ENCODE data around the gene LDHAL6A. TPM values are rescaled to one million over a fixed set of nuclear protein-coding genes. Genes with fewer than 3 reads are reported as not detected.
"Not testable (repeated sequence)": the region's sequence is repeated elsewhere in the genome, so short reads cannot be mapped to it uniquely, and the experiment has no call there.

Gene LDHAL6A
- polyA plus RNA-seq: not detected

GRCh38 chr11:18455686-18456372 lies at the start of gene LDHAL6A:
LDHAL6A (plus strand) TSS chr11:18455856; CDS start chr11:18456681, 825 bp downstream.
- 46 to 60% (median 58%) methylated on average over 41 to 47 of the region's 47 CpGs for WGBS, 3 donors
- no peak within 1 kb of the TSS for H3K27ac ChIP-seq (ENCODE audit: low read depth, low read length)

- H3K27ac ChIP-seq (ENCODE audit: low read depth, low read length): not testable (repeated sequence)
- WGBS, 3 donors: 28 to 64% (median 61%) methylated on average over 3 of the region's 3 CpGs
Measured at GRCh38 chr11:18407400-18407799, 48.3 kb upstream of the LDHAL6A start.

DNA sequence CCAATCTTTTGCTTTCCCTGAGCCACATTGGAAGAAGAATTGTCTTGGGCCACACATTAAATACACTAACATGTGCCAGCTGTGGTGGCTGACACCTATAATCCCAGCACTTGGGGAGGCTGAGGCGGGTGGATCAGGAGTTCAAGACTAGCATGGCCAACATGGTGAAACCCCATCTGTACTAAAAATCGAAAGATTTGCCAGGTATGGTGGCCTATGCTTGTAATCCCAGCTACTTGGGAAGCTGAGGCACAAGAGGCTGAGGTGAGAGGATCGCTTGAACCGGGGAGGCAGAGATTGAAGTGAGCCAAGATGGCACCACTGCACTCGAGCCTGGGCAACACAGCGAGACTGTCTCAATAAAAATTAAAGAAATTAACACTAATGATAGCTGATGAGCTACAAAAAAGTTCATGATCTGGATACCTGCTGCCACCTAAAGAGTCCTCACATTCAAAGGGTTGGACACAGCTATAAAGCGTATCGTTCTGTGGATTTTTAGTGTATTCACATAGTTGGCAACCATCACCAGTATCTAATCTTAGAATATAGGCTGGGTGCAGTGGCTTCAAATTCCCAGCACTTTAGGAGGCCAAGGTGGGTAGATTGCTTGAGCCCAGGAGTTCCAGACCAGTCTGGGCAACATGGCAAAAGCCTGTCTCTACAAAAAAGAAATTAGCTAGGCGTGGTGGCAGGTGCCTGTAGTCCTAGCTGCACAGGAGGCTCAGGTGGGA lies 46.9 kb upstream of the LDHAL6A start:
- 93 to 95% (median 93%) methylated on average over 9 of the region's 9 CpGs for WGBS, 3 donors
- H3K27ac ChIP-seq (ENCODE audit: low read depth, low read length): no peak overlapping the region

DNA sequence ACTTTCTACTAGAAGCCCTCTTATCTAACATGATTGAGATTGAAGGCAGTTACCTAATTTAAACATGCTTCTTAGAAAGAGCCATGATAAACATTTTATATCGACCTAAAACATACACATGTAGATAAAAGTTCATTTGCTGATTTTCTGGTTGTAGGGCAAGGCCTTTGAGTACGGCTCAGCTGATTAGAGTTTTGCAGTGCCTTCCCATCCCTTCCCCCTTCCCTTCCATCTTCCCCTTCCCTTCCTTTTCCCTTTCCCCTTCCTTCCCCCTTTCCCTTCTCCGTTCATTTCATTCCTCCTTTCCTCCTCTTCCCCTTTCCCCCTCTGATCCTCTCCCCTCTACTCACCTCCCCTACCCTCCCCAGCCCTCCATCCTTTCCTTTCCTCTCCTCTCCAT lies 39.2 kb upstream of the LDHAL6A start:
- WGBS, 3 donors: 48 to 84% (median 72%) methylated on average over 3 of the region's 3 CpGs
- no peak overlapping the region for H3K27ac ChIP-seq (ENCODE audit: low read depth, low read length)

DNA sequence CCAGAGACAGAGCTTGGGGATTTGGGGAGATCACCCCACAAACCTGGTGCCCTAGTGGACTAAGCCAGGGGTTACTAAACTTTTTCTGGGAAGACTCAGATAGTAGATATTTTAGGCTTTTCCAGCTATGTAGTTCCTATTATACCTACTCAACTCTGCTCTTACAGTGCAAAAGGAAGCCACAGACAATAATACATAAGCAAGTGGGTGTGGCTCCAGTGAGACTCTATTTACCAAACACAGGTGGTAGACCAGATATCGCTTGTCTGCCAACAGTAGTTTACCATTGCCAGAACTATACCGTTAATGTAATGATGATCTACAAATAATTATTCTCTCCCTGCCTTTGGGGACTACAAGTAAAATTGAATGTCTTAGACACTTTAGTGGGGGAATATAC lies 36.6 kb upstream of the LDHAL6A start:
- WGBS, 3 donors: 58 to 85% (median 83%) methylated on average over 2 of the region's 2 CpGs
- no peak overlapping the region for H3K27ac ChIP-seq (ENCODE audit: low read depth, low read length)

DNA sequence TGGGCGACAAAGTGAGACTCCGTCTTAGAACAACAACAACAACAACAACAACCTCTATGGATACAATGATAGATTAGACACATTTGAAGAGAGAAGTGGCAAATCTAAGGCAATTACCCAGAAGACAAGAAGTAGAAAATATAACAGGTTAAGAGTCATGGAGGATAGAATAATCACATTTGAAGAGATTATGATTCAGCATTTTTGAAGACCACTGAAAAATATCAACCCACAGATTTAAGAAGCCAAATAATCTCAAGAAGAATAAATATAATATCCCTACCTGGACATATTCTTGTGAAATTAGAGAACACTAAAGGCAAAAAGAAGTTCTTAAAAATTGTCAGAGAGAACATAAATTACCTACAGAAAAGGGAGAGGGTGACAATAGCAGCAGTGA lies 35.6 kb upstream of the LDHAL6A start:
- WGBS, 3 donors: 89 to 92% (median 92%) methylated on average over 2 of the region's 2 CpGs
- no peak overlapping the region for H3K27ac ChIP-seq (ENCODE audit: low read depth, low read length)

DNA sequence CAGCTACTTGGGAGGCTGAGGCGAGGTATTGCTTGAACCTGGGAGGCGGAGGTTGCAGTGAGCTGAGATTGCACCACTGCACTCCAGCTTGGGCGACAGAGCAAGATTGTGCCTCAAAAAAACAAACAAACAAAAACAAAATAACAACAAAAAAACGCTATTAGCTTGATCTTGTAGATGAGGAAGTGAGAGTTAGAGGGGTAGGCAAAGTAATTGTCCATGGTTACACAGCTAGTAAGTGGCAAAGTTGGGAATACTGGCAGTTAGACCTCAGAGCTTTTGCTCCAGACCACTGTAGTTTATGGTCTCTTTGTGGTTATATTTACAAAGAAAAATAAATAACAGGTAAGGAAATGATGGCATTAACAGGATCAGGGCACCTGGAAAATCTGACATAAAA lies 28.4 kb upstream of the LDHAL6A start:
- no peak overlapping the region for H3K27ac ChIP-seq (ENCODE audit: low read depth, low read length)
- 72 to 79% (median 74%) methylated on average over 4 of the region's 4 CpGs for WGBS, 3 donors

DNA sequence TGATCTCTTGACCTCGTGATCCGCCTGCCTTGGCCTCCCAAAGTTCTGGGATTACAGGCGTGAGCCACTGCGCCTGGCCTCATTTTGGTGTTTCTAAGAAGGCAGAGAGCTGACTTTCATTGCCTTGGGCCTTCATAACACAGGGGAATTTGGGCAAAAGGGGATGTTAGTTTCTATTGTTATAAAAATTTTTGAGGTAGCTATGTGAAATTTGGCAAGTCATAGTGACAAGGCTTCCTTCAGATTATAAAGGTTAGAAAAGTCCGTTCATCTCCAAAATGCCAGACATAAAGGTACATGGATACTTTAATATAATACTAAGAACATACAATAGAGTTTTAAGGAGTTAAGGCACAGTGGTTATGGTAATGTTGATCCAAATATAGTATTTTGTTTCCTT lies 26.3 kb upstream of the LDHAL6A start:
- H3K27ac ChIP-seq (ENCODE audit: low read depth, low read length): no peak overlapping the region
- WGBS, 3 donors: 69 to 87% (median 81%) methylated on average over 5 of the region's 5 CpGs

GRCh38 chr11:18438691-18439090 lies 17.0 kb upstream of the LDHAL6A start:
- H3K27ac ChIP-seq (ENCODE audit: low read depth, low read length): no peak overlapping the region
- WGBS, 3 donors: 55 to 86% (median 82%) methylated on average over 2 of the region's 2 CpGs

- 80 to 93% (median 81%) methylated on average over 3 of the region's 3 CpGs for WGBS, 3 donors
Measured at GRCh38 chr11:18449251-18449650, 6.4 kb upstream of the LDHAL6A start.

DNA sequence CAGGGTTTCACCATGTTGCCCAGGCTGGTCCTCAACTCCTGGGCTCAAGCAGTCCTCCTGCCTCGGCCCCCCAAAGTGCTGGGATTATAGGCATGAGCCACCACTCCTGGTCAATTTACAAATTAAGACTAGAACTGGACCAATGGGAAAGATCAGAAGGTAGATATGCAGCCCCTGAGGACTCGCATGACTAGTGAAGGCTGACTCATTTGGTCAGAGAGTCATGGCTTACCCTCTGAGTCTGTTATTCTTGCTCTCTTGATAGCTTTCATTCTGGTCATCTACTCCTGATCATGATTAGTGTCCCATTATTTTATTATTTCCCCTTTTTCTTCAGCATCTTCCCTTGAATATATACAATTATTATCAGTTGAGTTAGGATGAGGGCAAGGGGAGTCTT lies 2.7 kb upstream of the LDHAL6A start:
- WGBS, 3 donors: 62 to 88% (median 87%) methylated on average over 2 of the region's 2 CpGs
- H3K27ac ChIP-seq (ENCODE audit: low read depth, low read length): no peak overlapping the region

More at GRCh38 chr11:18449251-18449650, 6.4 kb upstream of the LDHAL6A start:
- H3K27ac ChIP-seq (ENCODE audit: low read depth, low read length): no peak overlapping the region

DNA sequence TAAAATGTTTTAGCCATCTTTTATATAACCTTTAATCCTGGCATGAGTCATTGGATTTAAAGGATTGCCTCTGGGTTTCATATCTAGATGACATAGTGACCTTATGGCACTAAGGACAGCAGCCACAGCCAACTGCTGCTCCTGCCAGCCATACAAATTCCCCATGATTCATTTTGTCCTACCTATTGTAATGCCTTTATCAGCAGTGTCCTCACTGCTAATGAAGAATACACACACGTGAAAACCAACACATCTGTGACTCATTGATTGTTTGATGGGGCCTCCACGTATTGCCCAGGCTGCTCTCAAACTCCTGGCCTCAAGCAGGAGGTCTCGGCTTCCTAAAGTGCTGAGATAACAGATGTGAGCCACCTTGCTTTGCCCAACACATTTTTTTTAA lies 1.8 kb downstream of the LDHAL6A start:
- H3K27ac ChIP-seq (ENCODE audit: low read depth, low read length): no peak overlapping the region
- WGBS, 3 donors: 20 to 59% (median 58%) methylated on average over 3 of the region's 3 CpGs

DNA sequence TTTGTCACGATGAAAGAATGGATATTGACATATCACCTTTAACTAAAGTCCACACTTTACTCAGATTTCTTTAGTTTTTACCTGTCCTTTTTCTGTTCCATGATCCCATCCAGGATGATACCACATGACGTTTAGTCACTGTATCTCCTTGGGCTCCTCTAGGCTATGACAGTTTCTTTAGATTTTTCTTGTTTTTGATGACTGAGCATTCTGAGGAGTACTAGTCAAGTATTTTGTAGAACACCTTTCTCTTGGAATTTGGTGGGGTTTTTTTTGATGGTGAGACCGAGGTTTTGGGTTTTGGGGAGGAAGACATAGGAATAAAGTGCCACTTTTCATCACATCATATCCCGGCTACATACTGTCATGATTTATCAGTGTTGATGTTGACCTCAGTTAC lies 4.0 kb downstream of the LDHAL6A start:
- WGBS, 3 donors: 91% methylated on average over 4 of the region's 4 CpGs
- no peak overlapping the region for H3K27ac ChIP-seq (ENCODE audit: low read depth, low read length)

- WGBS, 3 donors: 95 to 99% (median 99%) methylated on average over 6 of the region's 6 CpGs
- H3K27ac ChIP-seq (ENCODE audit: low read depth, low read length): no peak overlapping the region
Measured at GRCh38 chr11:18461909-18462308, 6.3 kb downstream of the LDHAL6A start.

DNA sequence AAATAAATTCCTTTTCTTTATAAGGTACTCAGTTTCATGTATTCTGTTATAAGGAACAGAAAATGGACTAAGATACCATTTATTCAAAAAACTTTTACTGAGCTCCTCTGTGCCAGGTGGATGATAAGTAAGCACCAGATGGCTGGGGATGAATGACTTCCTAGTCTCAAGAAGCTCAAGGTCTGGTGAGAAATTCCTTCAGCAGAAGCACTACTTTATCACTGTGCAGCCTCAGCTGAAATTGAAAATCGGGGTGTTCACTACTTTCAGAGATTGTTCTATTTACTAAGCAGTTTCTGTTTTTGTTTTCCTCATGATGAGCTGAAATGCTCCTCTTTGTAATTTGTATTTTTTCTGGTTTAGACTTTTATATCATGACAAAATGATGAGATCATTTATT lies 7.8 kb downstream of the LDHAL6A start:
- no peak overlapping the region for H3K27ac ChIP-seq (ENCODE audit: low read depth, low read length)
- 83 to 88% (median 87%) methylated on average over 1 of the region's 1 CpG for WGBS, 3 donors

DNA sequence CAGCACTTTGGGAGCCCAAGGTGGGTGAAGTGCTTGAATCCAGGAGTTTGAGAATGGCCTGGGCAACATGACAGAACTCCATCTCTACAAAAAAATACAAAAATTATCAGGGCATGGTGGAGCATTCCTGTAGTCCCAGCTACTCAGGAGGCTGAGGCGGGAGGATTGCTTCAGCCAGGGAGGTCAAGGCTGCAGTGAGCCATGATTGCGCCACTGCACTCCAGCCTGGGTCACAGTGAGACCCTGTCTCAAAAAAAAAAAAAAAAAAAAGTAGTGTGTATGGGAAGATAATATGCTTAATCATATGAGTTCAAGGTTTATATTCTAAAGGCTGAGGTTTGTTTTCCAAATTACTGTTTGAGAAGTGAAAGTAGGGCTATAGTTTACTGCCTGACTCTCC lies 10.7 kb downstream of the LDHAL6A start:
- no peak overlapping the region for H3K27ac ChIP-seq (ENCODE audit: low read depth, low read length)
- whole genome bisulfite sequencing, 3 donors: 88 to 98% (median 94%) methylated on average over 2 of the region's 2 CpGs

DNA sequence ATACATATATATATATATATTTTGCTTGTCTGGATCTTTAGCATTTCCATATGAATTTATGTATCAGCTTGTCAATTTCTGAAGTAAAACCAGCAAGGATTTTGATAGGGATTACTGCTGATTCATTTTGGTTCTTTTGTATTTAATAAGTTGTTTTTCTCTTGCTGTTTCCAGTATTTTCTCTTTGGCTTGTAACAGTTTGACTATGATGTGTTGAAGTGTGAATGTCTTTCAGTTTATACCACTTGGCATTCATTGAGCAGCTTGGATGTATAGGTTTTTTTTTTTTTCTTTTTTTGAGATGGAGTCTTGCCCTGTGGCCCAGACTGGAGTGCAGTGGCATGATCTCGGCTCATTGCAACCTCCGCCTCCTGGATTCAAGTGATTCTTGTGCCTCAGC lies 12.4 kb downstream of the LDHAL6A start:
- WGBS, 3 donors: 99 to 100% (median 100%) methylated on average over 2 of the region's 2 CpGs

DNA sequence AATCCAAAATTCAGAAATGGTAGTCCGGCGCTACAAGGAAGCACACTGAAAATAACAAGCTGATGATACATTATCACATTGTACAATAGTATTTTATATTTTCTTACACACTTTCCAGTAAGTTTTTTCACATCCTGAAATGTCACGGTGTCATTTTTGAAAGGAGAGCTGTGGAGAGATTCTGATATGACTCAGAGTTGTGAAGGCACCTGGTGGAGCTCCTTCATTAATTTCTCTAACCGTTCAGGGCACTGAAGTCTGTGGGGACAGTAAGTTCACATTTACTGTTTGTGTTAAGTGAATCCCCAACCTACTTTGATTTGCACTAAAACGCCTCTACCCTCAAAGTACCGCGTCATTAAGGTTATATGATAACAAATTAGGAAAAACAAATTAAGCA lies 13.3 kb downstream of the LDHAL6A start:
- no peak overlapping the region for H3K27ac ChIP-seq (ENCODE audit: low read depth, low read length)
- 89 to 92% (median 89%) methylated on average over 7 of the region's 7 CpGs for WGBS, 3 donors

More for the DNA sequence above, 12.4 kb downstream of the LDHAL6A start:
- no peak overlapping the region for H3K27ac ChIP-seq (ENCODE audit: low read depth, low read length)

GRCh38 chr11:18471995-18472394 lies 16.3 kb downstream of the LDHAL6A start:
- no peak overlapping the region for H3K27ac ChIP-seq (ENCODE audit: low read depth, low read length)
- WGBS, 3 donors: 94 to 98% (median 94%) methylated on average over 3 of the region's 3 CpGs

DNA sequence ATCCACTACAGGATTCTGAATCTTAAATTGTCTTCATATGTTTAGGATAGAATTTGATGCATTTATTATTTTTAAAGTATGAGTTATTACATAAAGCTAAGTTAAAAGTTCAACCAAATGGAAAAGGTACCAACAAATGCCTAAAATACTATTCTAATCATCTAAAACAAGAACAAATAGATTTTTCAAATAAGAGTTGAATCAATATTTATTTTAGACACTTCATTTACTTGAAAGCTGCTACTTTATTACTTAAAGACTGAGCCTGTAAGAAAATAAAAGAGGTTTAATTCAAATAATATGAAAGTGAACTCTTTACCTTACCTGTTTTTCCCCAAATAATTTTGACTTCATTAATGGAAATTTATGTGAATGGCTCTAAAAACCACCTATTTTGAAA lies 16.9 kb downstream of the LDHAL6A start:
- no peak overlapping the region for H3K27ac ChIP-seq (ENCODE audit: low read depth, low read length)

Data from adipose tissue (tissue), 3 donors.